ENCODE measurements around the gene SRMS. TPM values are rescaled to one million over a fixed set of nuclear protein-coding genes. Genes with fewer than 3 reads are reported as not detected.

SRMS gene
- total RNA-seq, 1 experiment from 2014 or later, result 1.4 TPM

GRCh38 chr20:63498960-63499337, 48.6 kb downstream of the SRMS start, which contains the start of gene EEF1A2:
Gene EEF1A2 (minus strand): TSS chr20:63499083. CDS start chr20:63497763, 1,320 bp downstream.
- Mint-ChIP-seq H3K9me3 (ENCODE audit: unreplicated experiment) (no peaks in the 10 kb centered on the region), H3K27me3 (ENCODE audit: insufficient read depth, unreplicated experiment) (no peaks in the 10 kb centered on the region), H3K4me1 (ENCODE audit: insufficient read depth, unreplicated experiment) (no peaks in the 10 kb centered on the region), H3K36me3 (ENCODE audit: insufficient read depth, unreplicated experiment) (no peaks in the 10 kb centered on the region), H3K27ac (ENCODE audit: low read depth, unreplicated experiment) (no peak within 1 kb of the TSS), H3K4me3 (ENCODE audit: unreplicated experiment) (peak within 1 kb of the TSS; percentile 31)
- TF ChIP-seq CTCF (IDR thresholded peaks at IDR 0.05; ENCODE audit: unreplicated experiment), result no peak
- ChIA-PET POLR2A (no interaction called here), CTCF (no interaction called here)
- intact Hi-C loops (cut with micrococcal nuclease), result no loop called here
- no TSS peak for BruUV-seq (replicated peaks)
- DNase-seq (ENCODE audit: unreplicated experiment), result no peak

- Mint-ChIP-seq H3K4me3 (ENCODE audit: unreplicated experiment) (peak overlapping the region; percentile 31), H3K4me1 (ENCODE audit: insufficient read depth, unreplicated experiment) (no peaks in the 10 kb centered on the region), H3K27ac (ENCODE audit: low read depth, unreplicated experiment) (no peak overlapping the region), H3K27me3 (ENCODE audit: insufficient read depth, unreplicated experiment) (no peaks in the 10 kb centered on the region), H3K9me3 (ENCODE audit: unreplicated experiment) (no peaks in the 10 kb centered on the region), H3K36me3 (ENCODE audit: insufficient read depth, unreplicated experiment) (no peaks in the 10 kb centered on the region)
- ChIA-PET CTCF (interaction anchor here (2.3 to 2.6 kb wide), 2 partner anchors 23 to 57 kb away, joined by 7 to 16 read pairs; partner anchors contain the start of gene PPDPF), POLR2A (interaction anchor here (2.5 kb wide), 1 partner anchor 22 kb away, joined by 17 read pairs; the partner anchor contains the start of gene PPDPF)
- peak; percentile 42 for DNase-seq (ENCODE audit: unreplicated experiment)
- BruUV-seq (replicated peaks), result no TSS peak
- TF ChIP-seq CTCF (IDR thresholded peaks at IDR 0.05; ENCODE audit: unreplicated experiment), result no peak
- intact Hi-C loops (cut with micrococcal nuclease), result no loop called here
Measured at GRCh38 chr20:63497946-63498935, 49.3 kb downstream of the SRMS start.

- H3K9me3 Mint-ChIP-seq (ENCODE audit: unreplicated experiment), result peaks cover 6% of the 10 kb centered on the region
- H3K4me3 Mint-ChIP-seq (ENCODE audit: unreplicated experiment), result no peak overlapping the region
- CTCF ChIA-PET, result interaction anchor here (0.6 to 2.6 kb wide), 20 partner anchors 7 to 750 kb away, joined by 3 to 16 read pairs (median 5); partner anchors contain the start of genes PPDPF and PTK6
- DNase-seq (ENCODE audit: unreplicated experiment), result no peak
- no peak for TF ChIP-seq CTCF (IDR thresholded peaks at IDR 0.05; ENCODE audit: unreplicated experiment)
- intact Hi-C loops (cut with micrococcal nuclease), result no loop called here
- H3K36me3 Mint-ChIP-seq (ENCODE audit: insufficient read depth, unreplicated experiment), result peaks cover 4% of the 10 kb centered on the region
- POLR2A ChIA-PET, result interaction anchor here (1.0 to 2.5 kb wide), 4 partner anchors 23 to 209 kb away, joined by 3 to 17 read pairs (median 4); partner anchors contain the start of gene PPDPF
- no TSS peak for BruUV-seq (replicated peaks)
- no peaks in the 10 kb centered on the region for H3K27me3 Mint-ChIP-seq (ENCODE audit: insufficient read depth, unreplicated experiment)
- no peak overlapping the region for H3K27ac Mint-ChIP-seq (ENCODE audit: low read depth, unreplicated experiment)
- H3K4me1 Mint-ChIP-seq (ENCODE audit: insufficient read depth, unreplicated experiment), result no peaks in the 10 kb centered on the region
Measured at GRCh38 chr20:63497138-63497945, 50.2 kb downstream of the SRMS start.
